ENCODE measurements around the gene U2AF1.
"Not testable (repeated sequence)": the region's sequence is repeated elsewhere in the genome, so short reads cannot be mapped to it uniquely, and the experiment has no call there.

DNA sequence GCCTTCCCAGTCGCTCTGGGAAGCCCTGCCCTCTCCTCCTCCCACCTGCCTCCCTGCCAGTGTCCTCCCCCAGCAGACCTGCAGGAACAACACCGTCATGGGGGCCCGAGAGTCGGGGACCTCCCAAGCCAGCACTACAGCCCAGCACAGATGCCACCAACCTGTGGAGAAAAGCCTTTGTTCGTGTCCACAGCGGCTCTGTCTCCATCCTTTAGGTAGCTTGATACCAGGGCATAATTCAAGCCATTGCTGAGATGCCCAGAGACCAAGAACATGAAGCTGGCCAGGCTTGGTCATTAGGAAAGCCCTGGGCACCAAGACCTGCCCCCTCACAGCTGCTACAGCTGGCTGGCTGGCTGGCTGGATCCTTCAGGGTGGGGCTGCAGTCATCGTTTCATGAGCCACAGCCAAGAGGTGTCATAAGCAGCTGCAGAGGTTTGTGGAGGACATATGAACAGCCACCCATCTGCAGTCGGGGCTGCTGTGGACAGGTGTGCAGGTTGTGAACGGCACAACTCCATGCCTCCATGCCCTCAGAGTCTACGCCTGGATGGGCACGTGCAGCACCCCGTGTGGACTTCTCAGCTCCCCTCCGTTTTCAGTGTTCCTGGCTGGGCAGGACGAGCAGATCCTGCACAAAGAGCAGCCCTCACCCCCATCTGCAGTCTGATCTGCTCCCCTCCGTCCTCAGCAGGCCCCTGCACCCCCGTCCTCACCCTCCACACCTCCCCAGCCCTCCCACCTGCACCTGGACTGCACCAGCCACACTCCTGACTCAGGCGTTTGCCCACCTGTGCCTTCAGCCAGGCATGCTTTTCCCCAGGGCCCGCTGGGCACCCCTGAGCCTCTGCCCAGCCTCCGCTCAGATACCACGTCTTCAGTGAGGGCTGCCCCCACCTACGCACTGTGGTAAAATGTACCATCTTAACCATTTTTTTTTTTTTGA is 61.2 kb downstream of the U2AF1 start:
- not testable (repeated sequence) for TF ChIP-seq POLR2A (IDR thresholded peaks at IDR 0.05)
- TF ChIP-seq, protein P1, sequence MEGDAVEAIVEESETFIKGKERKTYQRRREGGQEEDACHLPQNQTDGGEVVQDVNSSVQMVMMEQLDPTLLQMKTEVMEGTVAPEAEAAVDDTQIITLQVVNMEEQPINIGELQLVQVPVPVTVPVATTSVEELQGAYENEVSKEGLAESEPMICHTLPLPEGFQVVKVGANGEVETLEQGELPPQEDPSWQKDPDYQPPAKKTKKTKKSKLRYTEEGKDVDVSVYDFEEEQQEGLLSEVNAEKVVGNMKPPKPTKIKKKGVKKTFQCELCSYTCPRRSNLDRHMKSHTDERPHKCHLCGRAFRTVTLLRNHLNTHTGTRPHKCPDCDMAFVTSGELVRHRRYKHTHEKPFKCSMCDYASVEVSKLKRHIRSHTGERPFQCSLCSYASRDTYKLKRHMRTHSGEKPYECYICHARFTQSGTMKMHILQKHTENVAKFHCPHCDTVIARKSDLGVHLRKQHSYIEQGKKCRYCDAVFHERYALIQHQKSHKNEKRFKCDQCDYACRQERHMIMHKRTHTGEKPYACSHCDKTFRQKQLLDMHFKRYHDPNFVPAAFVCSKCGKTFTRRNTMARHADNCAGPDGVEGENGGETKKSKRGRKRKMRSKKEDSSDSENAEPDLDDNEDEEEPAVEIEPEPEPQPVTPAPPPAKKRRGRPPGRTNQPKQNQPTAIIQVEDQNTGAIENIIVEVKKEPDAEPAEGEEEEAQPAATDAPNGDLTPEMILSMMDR (IDR thresholded peaks at IDR 0.05) = not testable (repeated sequence)

Data from thyroid gland (tissue), 4 donors.